Hindlimb muscle (tissue), 1 donor: Measurements from ENCODE around the gene TDRD12. TPM values are rescaled to one million over a fixed set of nuclear protein-coding genes. Genes with fewer than 3 reads are reported as not detected.
"Not testable (repeated sequence)": the region's sequence is repeated elsewhere in the genome, so short reads cannot be mapped to it uniquely, and the experiment has no call there.

Experiments used
- DNase-seq: peaks from one replicate; pipeline ENCODE4 v3.0.0-alpha.2; 2013
- polyA plus RNA-seq: library from polyadenylated mRNA; unstranded; fragments of 120-200 nt; gene quantifications from one replicate; pipeline ENCODE4 v1.2.1, GENCODE V29; 2013; ENCODE audit not compliant: insufficient read length

The TDRD12 gene
- polyA plus RNA-seq, 1 donor: 0.12 TPM

- no peak for DNase-seq
Observed at GRCh38 chr19:32812571-32812970, 93.0 kb downstream of the TDRD12 start.

- no peak for DNase-seq
Observed at GRCh38 chr19:32813862-32814425, 94.4 kb downstream of the TDRD12 start.

GRCh38 chr19:32814624-32815023 lies 95.1 kb downstream of the TDRD12 start:
- no peak for DNase-seq

- DNase-seq: no peak
Observed at GRCh38 chr19:32816555-32817099, 97.1 kb downstream of the TDRD12 start.

- no peak for DNase-seq
Observed at GRCh38 chr19:32817569-32818476, 98.3 kb downstream of the TDRD12 start.

- DNase-seq: no peak
Observed at GRCh38 chr19:32818536-32818935, 99.0 kb downstream of the TDRD12 start.

- no peak for DNase-seq
Observed at GRCh38 chr19:32819419-32820400, 100.1 kb downstream of the TDRD12 start.

- no peak for DNase-seq
Observed at GRCh38 chr19:32822916-32823746, 103.6 kb downstream of the TDRD12 start.

GRCh38 chr19:32823747-32824102 lies 104.2 kb downstream of the TDRD12 start:
- DNase-seq: no peak

- no peak for DNase-seq
Observed at GRCh38 chr19:32824191-32824751, 104.7 kb downstream of the TDRD12 start.

- DNase-seq: no peak
Observed at GRCh38 chr19:32824916-32825608, 105.5 kb downstream of the TDRD12 start.

GRCh38 chr19:32828139-32828538 lies 108.6 kb downstream of the TDRD12 start:
- DNase-seq: no peak

- no peak for DNase-seq
Observed at GRCh38 chr19:32828643-32829344, 109.2 kb downstream of the TDRD12 start.

GRCh38 chr19:32829345-32829896 lies 109.9 kb downstream of the TDRD12 start:
- no peak for DNase-seq

GRCh38 chr19:32830231-32831014 lies 110.9 kb downstream of the TDRD12 start:
- DNase-seq: no peak

GRCh38 chr19:32831611-32832010 lies 112.0 kb downstream of the TDRD12 start:
- no peak for DNase-seq

- not testable (repeated sequence) for DNase-seq
Observed at GRCh38 chr19:32832094-32832493, 112.5 kb downstream of the TDRD12 start.

GRCh38 chr19:32832825-32833224 lies 113.3 kb downstream of the TDRD12 start:
- DNase-seq: not testable (repeated sequence)

GRCh38 chr19:32833388-32833787 lies 113.8 kb downstream of the TDRD12 start:
- not testable (repeated sequence) for DNase-seq
